Measurements from ENCODE around the gene GOLM1.

The GOLM1 gene

DNA sequence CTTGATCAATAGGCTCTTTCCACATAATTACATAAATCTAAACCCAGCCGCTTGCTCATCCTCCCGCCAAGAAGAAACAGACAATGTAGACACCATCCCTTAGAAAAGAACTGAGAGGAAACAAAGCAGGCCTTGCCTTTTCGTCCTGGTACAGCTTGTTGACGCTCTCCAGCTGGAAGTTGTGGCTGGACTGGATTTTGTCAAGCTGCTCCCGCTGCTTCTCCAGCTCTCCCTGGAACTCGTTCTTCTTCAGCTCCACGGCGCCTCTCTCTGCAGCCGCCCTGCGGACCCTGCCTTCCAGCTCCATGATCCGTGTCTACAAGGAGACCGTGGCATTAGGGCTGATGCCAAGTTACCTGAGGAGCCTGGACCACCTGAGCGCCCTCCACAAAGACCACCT lies 22.1 kb downstream of the GOLM1 start:
- H2BK5ac ChIP-seq (ENCODE audit: low read depth, low read length, poor library complexity), result peak overlapping the region; percentile 43
- no peak overlapping the region for H2AFZ ChIP-seq (ENCODE audit: insufficient read depth, low read length, poor library complexity)
- H3K36me3 ChIP-seq (ENCODE audit: control insufficient read depth in 1 of 2, insufficient read depth in 2 of 2, low read length in 2 of 2), result peaks cover 7 to 8% of the 10 kb centered on the region in 2 experiments
- H3K4me2 ChIP-seq (ENCODE audit: low read length), result peak overlapping the region; percentile 14
- H3K79me2 ChIP-seq (ENCODE audit: control insufficient read depth, insufficient read depth, low read length, poor library complexity), result peaks cover 2% of the 10 kb centered on the region
- WGBS (ENCODE audit: extremely low coverage, insufficient coverage, insufficient read length), result no CpG with 5 or more reads among the region's 13 CpGs
- peaks cover 22 to 29% of the 10 kb centered on the region in 2 experiments for H3K4me1 ChIP-seq (ENCODE audit: control insufficient read depth in 1 of 2, insufficient read depth in 2 of 2, low read length in 2 of 2)
- no peak overlapping the region for H3K14ac ChIP-seq (ENCODE audit: low read length)
- no peak overlapping the region for H3K4me3 ChIP-seq (ENCODE audit: low read depth, low read length)
- no peak overlapping the region for H2BK120ac ChIP-seq (ENCODE audit: insufficient read depth, low read length, poor library complexity)
- H3K27me3 ChIP-seq (ENCODE audit: insufficient read depth, low read length), result no peaks in the 10 kb centered on the region
- no peak overlapping the region for H2AK5ac ChIP-seq (ENCODE audit: low read length)
- H4K12ac ChIP-seq (ENCODE audit: low read depth, low read length), result peak overlapping the region; percentile 64
- H3K27ac ChIP-seq (ENCODE audit: low read depth, low read length), result peak overlapping the region; percentile 41
- H2BK12ac ChIP-seq (ENCODE audit: low read length), result peak overlapping the region; percentile 56
- no peaks in the 10 kb centered on the region for H3K79me1 ChIP-seq (ENCODE audit: low read length)
- no peak overlapping the region for H4K8ac ChIP-seq (ENCODE audit: low read depth, low read length)
- H3K23ac ChIP-seq (ENCODE audit: low read length), result no peak overlapping the region
- H4K91ac ChIP-seq (ENCODE audit: low read depth, low read length), result no peak overlapping the region
- no peak for DNase-seq
- no peak overlapping the region for H3K4ac ChIP-seq (ENCODE audit: low read depth, low read length)
- H3K9me3 ChIP-seq (ENCODE audit: insufficient read depth, low read depth, low read length), result peaks cover 2% of the 10 kb centered on the region
- no peak overlapping the region for H3K9ac ChIP-seq (ENCODE audit: low read length)
- no peak overlapping the region for H3K18ac ChIP-seq (ENCODE audit: low read length)

DNA sequence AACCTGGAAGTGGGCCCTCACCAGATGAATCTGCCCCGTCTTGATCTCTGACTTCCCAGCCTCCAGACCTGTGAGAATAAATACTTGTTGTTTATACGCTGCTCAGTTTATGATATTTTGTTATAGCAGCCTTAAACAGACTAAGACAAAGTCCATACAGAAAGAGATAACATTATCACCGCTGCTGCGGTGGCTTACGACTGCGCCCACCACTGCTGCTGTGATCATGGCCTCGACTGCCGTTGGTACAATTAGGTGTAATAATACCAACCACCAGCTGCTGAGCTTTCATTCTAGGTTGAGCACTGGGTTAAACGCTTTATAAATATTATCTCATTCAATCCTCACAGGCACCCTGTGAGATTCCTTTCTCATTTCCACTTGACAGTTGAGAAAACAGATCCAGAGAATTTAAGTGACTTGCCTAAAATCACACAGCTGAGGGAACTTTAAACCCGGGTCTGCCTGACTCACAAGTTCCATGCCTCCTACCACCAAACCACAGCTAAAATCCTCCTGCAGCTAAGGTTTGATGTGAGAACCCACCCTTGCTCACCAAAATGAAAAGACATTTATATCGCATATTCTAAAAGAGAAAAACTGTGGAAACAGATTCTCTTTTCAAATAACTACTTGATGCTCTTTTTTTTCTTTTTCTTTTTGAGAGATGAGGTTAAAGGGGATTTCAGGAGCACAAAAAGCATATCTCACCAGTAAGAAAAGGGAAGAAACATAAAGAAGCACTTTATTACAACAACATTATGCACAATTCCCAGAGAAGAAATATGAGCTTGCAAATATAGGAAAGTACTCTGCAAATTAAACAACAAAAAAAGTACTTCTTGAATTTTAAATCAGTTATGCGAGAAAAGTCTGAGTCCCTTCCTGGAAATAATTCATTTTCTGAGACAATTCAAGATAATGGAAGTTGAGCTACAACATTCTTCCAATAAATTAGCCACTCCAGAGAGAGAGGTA lies 23.9 kb downstream of the GOLM1 start:
- Histone ChIP-seq H3K4me3 (ENCODE audit: low read depth, low read length) (no peak overlapping the region), H3K79me2 (ENCODE audit: control insufficient read depth, insufficient read depth, low read length, poor library complexity) (peaks cover 2% of the 10 kb centered on the region), H3K36me3 (ENCODE audit: control insufficient read depth in 1 of 2, insufficient read depth in 2 of 2, low read length in 2 of 2) (peaks cover 7 to 9% of the 10 kb centered on the region in 2 experiments), H3K18ac (ENCODE audit: low read length) (no peak overlapping the region), H3K4ac (ENCODE audit: low read depth, low read length) (no peak overlapping the region), H2AK5ac (ENCODE audit: low read length) (no peak overlapping the region), H4K12ac (ENCODE audit: low read depth, low read length) (no peak overlapping the region), H2BK5ac (ENCODE audit: low read depth, low read length, poor library complexity) (no peak overlapping the region), H3K4me2 (ENCODE audit: low read length) (no peak overlapping the region), H2BK12ac (ENCODE audit: low read length) (no peak overlapping the region), H3K27me3 (ENCODE audit: insufficient read depth, low read length) (no peaks in the 10 kb centered on the region), H3K4me1 (ENCODE audit: control insufficient read depth in 1 of 2, insufficient read depth in 2 of 2, low read length in 2 of 2) (peaks cover 22 to 29% of the 10 kb centered on the region in 2 experiments), H4K91ac (ENCODE audit: low read depth, low read length) (no peak overlapping the region), H3K79me1 (ENCODE audit: low read length) (no peaks in the 10 kb centered on the region), H2BK120ac (ENCODE audit: insufficient read depth, low read length, poor library complexity) (no peak overlapping the region), H4K8ac (ENCODE audit: low read depth, low read length) (no peak overlapping the region), H3K9me3 (ENCODE audit: insufficient read depth, low read depth, low read length) (peaks cover 2% of the 10 kb centered on the region), H2AFZ (ENCODE audit: insufficient read depth, low read length, poor library complexity) (no peak overlapping the region), H3K23ac (ENCODE audit: low read length) (no peak overlapping the region), H3K27ac (ENCODE audit: low read depth, low read length) (no peak overlapping the region), H3K14ac (ENCODE audit: low read length) (no peak overlapping the region), H3K9ac (ENCODE audit: low read length) (no peak overlapping the region)
- no CpG with 5 or more reads among the region's 12 CpGs for WGBS (ENCODE audit: extremely low coverage, insufficient coverage, insufficient read length)
- DNase-seq, result no peak

DNA sequence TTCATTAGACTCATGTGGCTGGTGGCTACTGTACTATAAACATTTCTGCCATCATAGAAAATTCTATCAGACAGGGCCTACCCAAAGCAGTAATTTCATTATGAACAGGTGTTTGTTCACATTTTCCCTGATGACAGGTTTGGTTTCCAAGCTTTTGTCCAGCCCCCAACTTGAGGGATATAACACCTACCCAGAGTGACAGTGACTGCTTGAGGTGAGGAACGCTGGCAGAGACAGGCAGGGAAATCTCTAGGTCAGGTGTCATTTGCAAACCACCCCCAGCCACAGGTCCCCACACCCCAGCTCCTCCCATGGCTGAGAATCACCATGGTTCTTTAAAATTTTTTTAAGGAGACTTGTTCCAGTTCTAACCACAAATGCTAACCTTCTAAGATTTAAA lies 25.5 kb downstream of the GOLM1 start:
- no peak overlapping the region for H3K9ac ChIP-seq (ENCODE audit: low read length)
- H2AFZ ChIP-seq (ENCODE audit: insufficient read depth, low read length, poor library complexity), result no peak overlapping the region
- no peak overlapping the region for H3K4me3 ChIP-seq (ENCODE audit: low read depth, low read length)
- no peaks in the 10 kb centered on the region for H3K79me1 ChIP-seq (ENCODE audit: low read length)
- no peak overlapping the region for H3K18ac ChIP-seq (ENCODE audit: low read length)
- H3K36me3 ChIP-seq (ENCODE audit: control insufficient read depth in 1 of 2, insufficient read depth in 2 of 2, low read length in 2 of 2), result peaks cover 6 to 9% of the 10 kb centered on the region in 2 experiments
- H2BK5ac ChIP-seq (ENCODE audit: low read depth, low read length, poor library complexity), result no peak overlapping the region
- no peak overlapping the region for H2AK5ac ChIP-seq (ENCODE audit: low read length)
- H3K4ac ChIP-seq (ENCODE audit: low read depth, low read length), result no peak overlapping the region
- peaks cover 14 to 16% of the 10 kb centered on the region in 2 experiments for H3K4me1 ChIP-seq (ENCODE audit: control insufficient read depth in 1 of 2, insufficient read depth in 2 of 2, low read length in 2 of 2)
- no peak overlapping the region for H3K4me2 ChIP-seq (ENCODE audit: low read length)
- H4K91ac ChIP-seq (ENCODE audit: low read depth, low read length), result no peak overlapping the region
- no peaks in the 10 kb centered on the region for H3K27me3 ChIP-seq (ENCODE audit: insufficient read depth, low read length)
- no peak overlapping the region for H4K12ac ChIP-seq (ENCODE audit: low read depth, low read length)
- H3K14ac ChIP-seq (ENCODE audit: low read length), result no peak overlapping the region
- no peak overlapping the region for H3K23ac ChIP-seq (ENCODE audit: low read length)
- no peaks in the 10 kb centered on the region for H3K9me3 ChIP-seq (ENCODE audit: insufficient read depth, low read depth, low read length)
- no peak overlapping the region for H2BK120ac ChIP-seq (ENCODE audit: insufficient read depth, low read length, poor library complexity)
- no peak overlapping the region for H2BK12ac ChIP-seq (ENCODE audit: low read length)
- WGBS (ENCODE audit: extremely low coverage, insufficient coverage, insufficient read length), result no CpG with 5 or more reads among the region's 1 CpG
- DNase-seq, result no peak
- no peak overlapping the region for H3K27ac ChIP-seq (ENCODE audit: low read depth, low read length)
- H3K79me2 ChIP-seq (ENCODE audit: control insufficient read depth, insufficient read depth, low read length, poor library complexity), result peaks cover 2% of the 10 kb centered on the region
- no peak overlapping the region for H4K8ac ChIP-seq (ENCODE audit: low read depth, low read length)

DNA sequence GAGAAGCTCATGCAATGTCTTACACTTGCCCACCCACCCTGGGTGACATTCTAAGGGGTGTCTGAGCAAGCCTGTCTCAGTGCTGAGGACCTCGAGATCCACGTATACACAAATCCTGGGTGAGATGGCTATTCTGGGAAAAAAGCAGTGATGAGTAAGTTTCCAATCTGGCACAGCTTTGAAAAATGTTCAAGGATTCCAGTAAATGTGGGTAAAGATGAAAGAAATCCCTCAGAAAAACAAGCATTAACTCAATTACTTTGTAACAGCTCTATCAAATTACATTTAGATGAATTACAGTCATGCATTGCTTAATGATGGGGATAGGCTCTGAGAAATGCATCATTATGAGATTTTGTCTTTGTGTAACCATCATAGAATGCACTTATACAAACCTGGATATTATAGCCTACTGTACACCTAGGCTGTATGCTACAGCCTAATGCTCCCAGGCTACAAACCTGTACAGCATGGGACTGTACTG lies 26.9 kb downstream of the GOLM1 start:
- Histone ChIP-seq H3K27ac (ENCODE audit: low read depth, low read length) (no peak overlapping the region), H3K4me1 (ENCODE audit: control insufficient read depth in 1 of 2, insufficient read depth in 2 of 2, low read length in 2 of 2) (peaks cover 1 to 4% of the 10 kb centered on the region in 2 experiments), H4K8ac (ENCODE audit: low read depth, low read length) (no peak overlapping the region), H2AK5ac (ENCODE audit: low read length) (no peak overlapping the region), H2AFZ (ENCODE audit: insufficient read depth, low read length, poor library complexity) (no peak overlapping the region), H3K18ac (ENCODE audit: low read length) (no peak overlapping the region), H3K27me3 (ENCODE audit: insufficient read depth, low read length) (no peaks in the 10 kb centered on the region), H3K79me1 (ENCODE audit: low read length) (no peaks in the 10 kb centered on the region), H3K23ac (ENCODE audit: low read length) (no peak overlapping the region), H3K14ac (ENCODE audit: low read length) (no peak overlapping the region), H4K12ac (ENCODE audit: low read depth, low read length) (no peak overlapping the region), H3K9me3 (ENCODE audit: insufficient read depth, low read depth, low read length) (no peaks in the 10 kb centered on the region), H3K36me3 (ENCODE audit: control insufficient read depth in 1 of 2, insufficient read depth in 2 of 2, low read length in 2 of 2) (peaks cover 4 to 6% of the 10 kb centered on the region in 2 experiments), H4K91ac (ENCODE audit: low read depth, low read length) (no peak overlapping the region), H3K4me2 (ENCODE audit: low read length) (no peak overlapping the region), H3K4ac (ENCODE audit: low read depth, low read length) (no peak overlapping the region), H3K9ac (ENCODE audit: low read length) (no peak overlapping the region), H3K79me2 (ENCODE audit: control insufficient read depth, insufficient read depth, low read length, poor library complexity) (no peaks in the 10 kb centered on the region), H2BK120ac (ENCODE audit: insufficient read depth, low read length, poor library complexity) (no peak overlapping the region), H2BK12ac (ENCODE audit: low read length) (no peak overlapping the region), H3K4me3 (ENCODE audit: low read depth, low read length) (no peak overlapping the region), H2BK5ac (ENCODE audit: low read depth, low read length, poor library complexity) (no peak overlapping the region)
- no peak for DNase-seq
- no CpG with 5 or more reads among the region's 2 CpGs for WGBS (ENCODE audit: extremely low coverage, insufficient coverage, insufficient read length)

Data from trophoblast cell (in vitro differentiated cells and primary cell).